ENCODE results near the gene ITPR2. TPM values are rescaled to one million over a fixed set of nuclear protein-coding genes. Genes with fewer than 3 reads are reported as not detected.

Gene ITPR2
- total RNA-seq, 1 donor from 2014 or later = 64.0 TPM

GRCh38 chr12:26428420-26428819 lies 404.6 kb downstream of the ITPR2 start:
- Histone ChIP-seq H3K4me1 (no peaks in the 10 kb centered on the region), H3K9me3 (no peaks in the 10 kb centered on the region), H3K4me3 (no peak overlapping the region), H3K36me3 (no peaks in the 10 kb centered on the region), H3K27me3 (ENCODE audit: low read depth) (no peaks in the 10 kb centered on the region), H3K27ac (no peak overlapping the region)
- ATAC-seq (no peak), DNase-seq (no peak)
- TF ChIP-seq CTCF (IDR thresholded peaks at IDR 0.05) = no peak
- intact Hi-C loops (cut with DNase I) = no loop called here

- Histone ChIP-seq H3K9me3 (no peaks in the 10 kb centered on the region), H3K4me3 (no peak overlapping the region), H3K36me3 (no peaks in the 10 kb centered on the region), H3K27me3 (ENCODE audit: low read depth) (no peaks in the 10 kb centered on the region), H3K4me1 (no peaks in the 10 kb centered on the region), H3K27ac (no peak overlapping the region)
- DNase-seq (no peak), ATAC-seq (no peak)
- intact Hi-C loops (cut with DNase I) = no loop called here
- TF ChIP-seq CTCF (IDR thresholded peaks at IDR 0.05) = no peak
Observed at GRCh38 chr12:26426652-26427051, 406.3 kb downstream of the ITPR2 start.

- Histone ChIP-seq H3K9me3 (no peaks in the 10 kb centered on the region), H3K4me3 (no peak overlapping the region), H3K36me3 (no peaks in the 10 kb centered on the region), H3K27me3 (ENCODE audit: low read depth) (no peaks in the 10 kb centered on the region), H3K27ac (no peak overlapping the region), H3K4me1 (no peaks in the 10 kb centered on the region)
- intact Hi-C loops (cut with DNase I) = no loop called here
- no peak for TF ChIP-seq CTCF (IDR thresholded peaks at IDR 0.05)
- no peak for ATAC-seq
- DNase-seq = no peak
Observed at GRCh38 chr12:26425587-26426260, 407.3 kb downstream of the ITPR2 start.

GRCh38 chr12:26422839-26423398 lies 410.1 kb downstream of the ITPR2 start:
- Histone ChIP-seq H3K27ac (no peak overlapping the region), H3K4me3 (no peak overlapping the region), H3K4me1 (no peaks in the 10 kb centered on the region), H3K36me3 (no peaks in the 10 kb centered on the region), H3K9me3 (no peaks in the 10 kb centered on the region), H3K27me3 (ENCODE audit: low read depth) (no peaks in the 10 kb centered on the region)
- TF ChIP-seq CTCF (IDR thresholded peaks at IDR 0.05) = no peak
- intact Hi-C loops (cut with DNase I) = no loop called here
- no peak for ATAC-seq
- DNase-seq = no peak

GRCh38 chr12:26416550-26416949 lies 416.4 kb downstream of the ITPR2 start:
- H3K27me3 ChIP-seq (ENCODE audit: low read depth) = no peaks in the 10 kb centered on the region
- ATAC-seq (no peak), DNase-seq (no peak)
- no peaks in the 10 kb centered on the region for H3K9me3 ChIP-seq
- TF ChIP-seq CTCF (IDR thresholded peaks at IDR 0.05) = no peak
- H3K4me1 ChIP-seq = no peaks in the 10 kb centered on the region
- no peak overlapping the region for H3K4me3 ChIP-seq
- H3K36me3 ChIP-seq = no peaks in the 10 kb centered on the region
- intact Hi-C loops (cut with DNase I) = no loop called here
- H3K27ac ChIP-seq = no peak overlapping the region
